ENCODE data around the gene EIF3L.
A peak's percentile ranks its signal among the peaks of the same experiment; 100 is the strongest.

Gene EIF3L

DNA sequence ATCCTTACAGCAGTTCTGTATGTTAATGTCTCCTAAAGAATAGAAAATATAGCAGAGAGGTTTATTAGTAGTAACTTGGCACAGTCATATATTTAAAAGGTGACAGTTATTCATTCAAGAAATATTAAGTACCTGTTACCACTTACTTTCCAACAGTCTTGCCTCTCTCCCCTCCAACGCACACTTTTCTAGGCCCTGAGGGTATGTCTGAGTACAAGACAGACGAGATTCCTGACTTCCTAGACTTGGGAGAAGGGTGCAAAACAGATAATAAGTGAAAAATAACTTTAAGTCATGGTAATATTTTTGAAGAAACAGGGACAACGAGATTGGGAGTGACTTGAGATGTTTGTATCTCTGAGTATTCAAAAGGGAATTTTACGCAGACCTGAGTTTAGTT lies 1.6 kb downstream of the EIF3L start:
- DNase-seq (ENCODE audit: low spot score) (no peak), FAIRE-seq (no peak)

DNA sequence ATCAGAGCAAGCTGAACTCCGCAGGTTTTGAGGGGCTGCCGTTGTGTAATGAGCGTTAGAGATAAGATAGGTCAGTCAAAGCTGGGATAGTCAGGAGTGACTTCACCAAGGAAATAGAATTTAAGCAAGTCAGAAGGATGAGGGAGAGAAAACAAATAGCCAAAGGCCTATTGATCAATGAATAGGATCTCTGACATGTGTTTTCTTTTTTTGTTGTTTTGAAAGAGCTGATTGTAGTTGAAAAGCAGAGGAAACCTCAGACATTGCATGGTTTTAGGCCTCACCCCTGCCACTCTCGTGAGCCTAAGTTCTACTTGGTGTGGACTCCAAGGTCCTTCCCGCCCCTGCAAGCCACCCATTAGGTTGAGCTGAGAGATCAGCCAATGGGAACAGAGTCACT lies 3.2 kb downstream of the EIF3L start:
- DNase-seq (ENCODE audit: low spot score) (no peak), FAIRE-seq (no peak)

DNA sequence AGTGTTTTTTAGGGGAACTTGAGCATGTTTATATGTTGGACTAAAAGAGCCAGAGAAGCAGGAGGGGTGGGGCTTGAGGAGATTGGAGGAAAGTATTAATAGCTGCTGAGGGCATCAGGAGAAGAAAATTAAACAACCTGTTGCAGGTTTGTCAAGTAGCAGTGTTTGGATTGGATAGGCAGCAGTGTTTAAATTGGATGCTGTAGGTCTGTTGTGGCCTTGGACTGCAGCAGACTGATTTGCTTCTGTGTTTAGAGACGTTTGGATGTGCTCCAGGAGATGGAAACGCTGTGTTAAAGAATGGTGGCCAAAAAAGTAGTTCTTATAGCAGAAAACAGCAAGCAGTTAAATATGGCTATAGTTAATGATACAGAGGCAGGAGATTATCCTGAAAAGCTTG lies 5.7 kb downstream of the EIF3L start:
- FAIRE-seq: no peak
- DNase-seq (ENCODE audit: low spot score): no peak

DNA sequence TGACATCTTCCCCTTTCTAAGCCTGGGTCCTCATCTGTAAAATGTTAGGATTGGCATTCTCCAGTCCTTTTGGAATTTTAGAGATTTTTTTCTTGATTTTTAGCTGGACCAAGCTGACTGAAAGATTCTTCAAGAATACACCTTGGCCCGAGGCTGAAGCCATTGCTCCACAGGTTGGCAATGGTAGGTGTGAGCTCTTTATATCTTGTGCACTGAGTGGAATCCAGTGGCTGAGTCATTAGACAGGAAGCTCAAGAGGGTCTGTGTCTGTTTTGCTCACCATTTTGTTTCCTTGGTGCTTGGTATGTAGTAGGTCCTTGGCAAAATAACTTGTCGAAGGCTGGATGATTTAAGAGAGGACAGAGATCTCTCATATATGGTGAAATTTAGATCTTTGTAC lies 6.2 kb downstream of the EIF3L start:
- no peak for DNase-seq (ENCODE audit: low spot score)
- no peak for FAIRE-seq

DNA sequence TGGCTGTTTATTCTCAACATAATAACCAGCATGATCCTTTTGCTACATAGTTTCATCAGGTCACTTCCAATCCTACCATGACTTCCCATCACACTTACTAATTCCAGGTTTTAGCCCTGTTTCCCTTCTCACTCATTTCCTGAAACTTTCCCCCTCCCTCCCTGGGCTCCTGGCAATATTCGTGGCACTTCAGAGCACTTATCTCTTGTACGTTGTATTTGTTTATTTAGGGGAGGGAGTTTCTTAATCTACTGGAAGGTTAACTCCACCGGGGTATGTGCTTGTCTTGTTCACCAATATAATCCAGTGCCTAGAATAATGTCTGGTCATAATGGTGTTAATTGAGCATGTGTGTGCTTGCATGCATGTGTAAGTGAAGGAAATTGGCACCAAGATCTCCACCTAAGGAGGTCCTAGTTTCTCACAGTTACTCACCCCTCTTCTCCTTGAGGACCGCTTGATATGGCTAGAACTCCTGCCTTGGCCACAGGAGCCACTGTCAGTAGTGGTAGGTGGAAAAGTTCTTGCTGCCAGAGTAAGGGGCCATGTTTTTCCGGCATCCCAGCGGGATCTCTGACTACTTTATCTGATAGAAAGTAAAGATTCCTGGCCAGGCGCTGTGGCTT lies 11.7 kb downstream of the EIF3L start:
- FAIRE-seq (no peak), DNase-seq (ENCODE audit: low spot score) (no peak)

DNA sequence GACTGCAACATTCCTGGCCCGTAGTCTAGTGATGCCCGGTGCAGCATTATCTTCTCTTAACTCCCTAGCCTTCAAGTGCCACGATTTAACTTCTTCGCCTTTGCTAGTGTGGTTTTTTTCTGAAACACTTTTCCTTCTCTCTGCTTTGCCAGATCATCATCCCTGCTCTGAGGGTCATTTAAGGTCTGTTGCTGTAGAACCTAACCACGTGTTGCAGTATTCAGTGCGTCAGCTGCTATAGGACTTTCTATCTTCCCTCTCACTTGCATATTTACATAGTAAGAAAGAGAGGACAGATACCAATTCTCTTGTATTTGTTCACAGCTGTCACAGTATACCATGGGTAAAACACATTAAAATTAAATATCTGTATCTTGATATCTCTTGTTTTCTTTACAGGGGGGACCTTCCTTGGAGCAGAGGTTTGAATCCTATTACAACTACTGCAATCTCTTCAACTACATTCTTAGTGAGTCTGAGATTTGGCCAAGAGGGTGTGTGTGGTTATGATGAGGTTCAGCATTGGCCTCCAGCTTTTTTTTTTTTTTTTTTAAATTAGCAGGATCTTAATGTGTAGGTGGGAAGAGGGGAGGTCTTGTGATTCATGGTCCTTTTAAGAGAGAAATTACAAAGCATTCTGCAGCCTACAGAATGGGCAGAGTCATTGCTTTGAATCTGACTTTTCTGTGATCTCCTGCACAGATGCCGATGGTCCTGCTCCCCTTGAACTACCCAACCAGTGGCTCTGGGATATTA lies 13.5 kb downstream of the EIF3L start:
- FAIRE-seq (no peak), DNase-seq (ENCODE audit: low spot score) (no peak)

DNA sequence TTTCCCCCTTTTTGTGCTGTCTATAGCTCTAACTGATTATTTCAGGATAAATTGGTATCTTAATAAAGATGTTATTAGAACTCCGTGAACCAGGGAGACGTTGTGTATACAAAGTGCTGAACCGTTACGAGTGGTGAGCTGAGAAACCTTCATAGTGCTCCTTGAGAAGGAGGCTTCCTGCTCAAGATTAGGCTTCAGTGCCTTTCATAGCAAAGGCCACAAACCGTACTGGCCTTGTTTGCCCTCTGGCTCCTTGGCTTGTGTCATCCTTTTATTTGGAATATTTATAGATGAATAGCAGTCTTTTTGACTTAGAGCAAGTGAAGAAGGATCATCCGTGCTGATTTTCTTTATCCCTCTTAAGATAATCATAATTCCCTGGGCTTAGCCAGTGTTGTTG lies 16.3 kb downstream of the EIF3L start:
- FAIRE-seq (no peak), DNase-seq (ENCODE audit: low spot score) (no peak)

DNA sequence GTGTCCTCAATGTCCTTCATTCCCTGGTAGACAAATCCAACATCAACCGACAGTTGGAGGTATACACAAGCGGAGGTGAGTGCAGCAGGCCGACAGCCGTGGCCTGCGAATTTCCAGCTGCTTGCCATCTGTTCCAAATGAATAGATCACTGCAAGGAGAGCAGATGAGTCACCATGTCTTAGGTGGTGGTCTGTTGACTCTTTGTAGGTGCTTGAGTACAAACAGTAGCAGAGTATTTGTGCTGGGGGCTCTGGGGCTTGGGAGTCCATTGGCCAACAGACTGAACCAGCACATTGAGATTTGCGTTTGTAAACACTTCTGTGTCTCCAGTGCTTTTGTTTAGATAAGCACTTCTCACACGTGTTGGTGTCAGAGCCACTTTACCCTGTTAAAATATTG lies 21.1 kb downstream of the EIF3L start:
- no peak for DNase-seq (ENCODE audit: low spot score)
- no peak for FAIRE-seq

DNA sequence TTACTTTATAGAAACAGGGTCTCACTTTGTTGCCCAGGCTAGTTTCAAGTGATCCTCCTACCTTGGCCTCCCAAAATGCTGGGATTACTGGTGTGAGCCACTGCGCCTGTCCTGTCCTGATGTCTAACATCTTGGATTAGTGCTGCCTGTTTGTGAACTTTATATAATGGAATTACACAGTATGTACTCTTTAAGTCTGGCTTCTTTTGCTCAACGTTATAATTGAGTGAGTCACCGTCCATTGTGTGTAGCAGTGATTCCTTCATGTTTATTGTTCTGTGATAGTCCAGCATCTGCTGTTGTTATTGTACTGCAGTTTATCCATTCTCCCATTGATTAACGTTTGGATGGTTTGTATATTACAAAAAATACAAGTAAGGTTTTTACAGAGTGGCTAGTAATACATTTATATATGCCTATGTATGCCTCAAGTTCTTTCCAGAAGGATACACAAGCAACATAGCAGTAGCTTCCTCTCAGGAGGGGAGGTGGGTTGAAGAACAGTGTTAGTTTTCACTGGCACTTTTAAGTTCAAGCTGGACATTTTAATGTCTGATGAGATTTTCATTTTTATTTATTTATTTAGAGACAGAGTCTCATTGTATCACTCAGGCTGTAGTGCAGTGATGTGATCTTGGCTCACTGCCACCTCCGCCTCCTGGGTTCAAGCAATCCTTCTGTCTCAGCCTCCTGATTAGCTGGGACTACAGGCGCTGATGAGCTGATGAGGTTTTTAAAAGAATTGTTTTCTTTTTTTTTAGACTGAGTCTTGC lies 31.6 kb downstream of the EIF3L start:
- DNase-seq (ENCODE audit: low spot score) (no peak), FAIRE-seq (no peak)

DNA sequence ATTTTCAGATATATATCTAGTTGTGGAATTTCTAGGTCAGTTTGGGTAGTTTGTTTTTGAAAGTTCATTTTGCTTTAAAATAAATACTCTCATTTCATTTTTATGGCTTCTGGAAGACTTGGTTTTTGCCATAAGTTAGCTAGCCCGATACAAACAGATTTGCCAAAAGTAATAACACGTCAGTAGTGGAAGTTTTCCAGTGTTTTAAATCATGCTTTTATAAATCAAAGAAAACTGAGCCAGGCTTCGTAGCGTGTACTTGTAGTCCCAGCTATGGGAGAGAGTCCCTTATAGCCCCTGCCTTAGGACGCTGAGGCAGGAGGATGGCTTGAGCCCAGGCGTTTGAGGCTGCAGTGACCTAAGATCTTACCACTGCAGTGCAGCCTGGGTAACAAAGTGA lies 35.2 kb downstream of the EIF3L start:
- no peak for DNase-seq (ENCODE audit: low spot score)
- FAIRE-seq: no peak

DNA sequence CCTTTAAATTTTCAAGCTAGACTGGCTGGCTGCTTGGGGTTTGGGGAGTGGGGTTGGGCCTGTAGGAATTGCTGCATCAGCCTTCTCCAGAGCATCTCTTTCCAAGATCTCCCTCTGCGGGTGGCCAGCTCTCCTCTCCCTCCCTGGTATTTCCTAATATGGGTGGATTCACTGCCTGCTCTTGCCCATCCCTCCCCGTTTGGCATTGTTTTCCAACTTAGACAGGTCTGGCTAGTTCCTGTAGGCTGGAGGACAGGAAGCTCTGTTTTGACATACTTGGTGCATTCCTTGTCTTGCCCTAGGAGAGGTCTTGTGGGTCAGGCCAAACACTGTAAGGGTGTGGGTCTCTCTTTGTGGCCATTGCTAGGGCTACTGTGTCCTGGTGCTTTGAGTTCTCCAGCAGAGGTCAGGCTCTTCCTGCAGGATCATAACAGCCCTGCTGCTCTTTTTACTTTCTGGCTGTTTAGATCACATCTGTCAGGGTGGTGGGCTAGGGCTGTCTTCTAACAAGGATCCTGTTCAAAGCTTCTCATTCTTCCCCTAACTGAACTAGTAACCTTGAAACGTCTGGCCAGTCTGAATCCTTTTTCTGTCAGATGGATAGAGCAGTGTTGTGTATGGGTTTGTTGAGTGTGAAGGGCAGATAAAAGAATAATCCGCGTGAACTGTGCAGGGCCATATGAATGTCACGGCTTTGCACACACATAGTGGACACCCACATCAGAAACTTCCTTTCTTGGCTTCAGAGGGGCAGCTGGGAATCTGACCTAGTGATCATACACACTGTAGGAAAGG lies 38.6 kb downstream of the EIF3L start:
- no peak for FAIRE-seq
- no peak for DNase-seq (ENCODE audit: low spot score)

DNA sequence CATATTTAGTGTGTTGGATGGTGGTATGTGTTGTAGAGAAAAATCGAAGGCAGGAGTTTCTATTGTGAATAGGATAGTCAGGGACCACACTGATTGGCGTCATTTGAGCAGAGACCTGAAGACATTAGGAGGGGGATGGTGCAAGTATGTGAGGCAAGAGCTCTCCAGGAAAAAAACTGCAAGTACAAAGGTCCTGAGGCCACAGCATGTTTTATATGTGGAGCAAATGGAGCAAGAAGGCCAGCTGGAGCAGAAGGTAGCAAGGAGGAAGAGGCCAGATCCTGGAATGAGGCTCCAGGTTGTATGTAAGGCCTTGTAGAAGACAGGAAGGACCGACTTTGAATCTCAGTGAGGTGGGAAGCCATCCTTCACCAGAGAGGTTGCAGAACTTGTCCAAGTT lies 42.7 kb downstream of the EIF3L start:
- FAIRE-seq (no peak), DNase-seq (ENCODE audit: low spot score) (no peak)

DNA sequence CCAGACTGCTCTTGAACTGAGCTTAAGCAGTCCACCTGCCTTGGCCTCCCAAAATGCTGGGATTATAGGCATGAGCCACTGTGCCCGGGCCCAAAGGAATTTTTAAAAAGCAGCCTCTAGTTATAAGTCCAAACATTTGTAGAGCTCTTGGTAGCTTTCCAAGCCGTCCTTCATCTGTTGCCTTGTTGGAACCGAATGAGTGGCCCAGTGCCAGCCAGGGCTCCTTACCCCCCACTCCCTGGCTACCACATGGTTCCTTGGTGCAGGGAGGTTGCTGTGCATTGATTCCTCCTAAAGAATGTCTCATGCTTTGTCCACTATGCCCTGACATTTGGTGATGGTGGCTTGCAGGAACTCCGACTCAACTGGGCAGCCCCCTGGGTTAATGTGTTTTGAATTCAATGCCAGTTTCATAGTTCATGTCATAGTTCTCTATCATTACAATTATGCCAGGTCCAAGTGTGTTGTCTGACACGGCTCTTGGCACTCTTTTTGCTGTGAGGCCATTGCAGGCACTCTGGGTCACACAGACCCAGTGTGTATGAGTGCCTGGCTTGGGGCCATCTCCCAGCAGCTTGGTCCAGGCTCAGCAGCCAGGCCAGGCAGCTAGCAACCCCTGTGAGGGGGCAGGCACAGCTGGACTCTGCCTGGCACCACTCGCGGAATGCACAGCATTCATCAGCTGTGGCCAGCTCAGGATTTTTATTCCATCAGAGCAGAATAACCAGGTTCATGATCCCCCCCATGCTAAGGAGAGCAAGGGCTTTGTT lies 43.5 kb downstream of the EIF3L start:
- FAIRE-seq (no peak), DNase-seq (ENCODE audit: low spot score) (no peak)

DNA sequence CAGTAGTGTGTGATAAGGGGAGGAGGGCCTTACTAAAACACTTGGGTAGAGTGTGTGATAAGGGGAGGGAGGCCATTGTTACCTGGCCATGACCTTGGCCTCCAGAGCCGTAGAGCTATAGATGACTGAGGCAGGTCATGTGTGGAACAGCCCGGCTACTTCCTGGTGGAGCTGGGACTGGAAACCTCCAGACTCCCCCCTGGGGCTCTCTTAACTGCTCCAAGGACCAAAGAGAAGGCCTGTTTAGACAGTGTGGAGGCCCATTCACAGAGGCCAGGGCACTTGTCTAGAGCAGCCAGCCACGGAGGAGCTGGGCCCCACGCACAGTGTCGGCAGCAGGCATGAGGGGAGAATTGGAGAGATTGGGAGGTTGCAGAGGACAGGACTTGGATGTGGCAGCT lies 44.4 kb downstream of the EIF3L start:
- DNase-seq (ENCODE audit: low spot score) (no peak), FAIRE-seq (no peak)

DNA sequence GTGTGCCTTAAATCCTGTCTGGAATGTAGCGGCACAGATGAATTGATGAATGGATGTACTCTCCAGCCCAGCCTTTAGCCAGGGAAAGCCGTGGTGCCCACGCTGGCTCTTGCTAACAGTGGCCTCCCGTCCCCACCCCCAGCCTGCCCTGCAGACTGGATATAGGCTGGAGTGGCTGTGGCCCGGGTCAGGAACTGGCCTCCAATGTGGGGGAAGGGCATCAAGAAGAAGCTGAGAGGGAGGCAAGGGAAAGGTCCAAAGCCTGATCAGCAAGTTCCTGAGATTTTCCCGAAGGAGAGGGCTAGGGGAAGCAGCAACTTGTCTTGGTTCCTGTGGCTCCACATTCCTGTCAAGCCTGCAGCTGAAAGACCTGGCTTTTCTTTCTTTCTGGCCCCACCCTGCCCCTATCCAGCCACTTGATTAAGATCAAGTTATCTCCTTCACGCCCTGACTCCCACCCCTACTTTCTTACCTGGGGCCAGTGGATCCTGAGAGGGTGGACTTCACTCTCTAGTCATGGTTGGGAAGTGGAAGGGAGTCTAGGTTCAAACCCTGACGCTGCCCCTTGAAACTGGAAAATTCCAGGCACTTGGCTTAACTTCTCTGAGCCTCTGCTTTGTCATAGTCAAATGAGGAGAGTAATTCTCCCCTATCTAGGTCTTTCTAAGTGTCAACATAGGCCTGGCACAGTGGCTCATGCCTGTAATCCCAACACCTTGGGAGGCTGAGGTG lies 45.9 kb downstream of the EIF3L start:
- DNase-seq (ENCODE audit: low spot score) (no peak), FAIRE-seq (no peak)

DNA sequence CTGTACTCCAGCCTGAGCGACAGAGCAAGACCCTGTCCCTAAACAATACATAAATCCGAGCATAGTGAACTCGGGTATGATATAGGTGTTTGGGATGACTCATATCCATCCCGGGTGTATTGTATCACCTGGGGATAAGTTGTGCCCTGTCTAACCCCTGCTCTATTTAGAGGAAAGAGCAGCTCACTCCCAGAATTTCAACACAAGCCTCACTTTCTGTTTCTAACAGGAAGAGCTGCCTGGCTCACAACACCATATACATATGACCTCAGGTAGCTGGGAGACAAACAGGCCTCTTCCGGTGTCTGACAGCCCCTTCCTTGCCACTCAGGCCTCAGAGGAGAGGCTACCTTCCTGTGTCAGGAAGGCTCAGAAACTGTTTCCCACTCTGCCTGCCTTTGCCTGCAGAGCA lies 47.0 kb downstream of the EIF3L start:
- FAIRE-seq (peak; percentile 5), DNase-seq (ENCODE audit: low spot score) (no peak)

DNA sequence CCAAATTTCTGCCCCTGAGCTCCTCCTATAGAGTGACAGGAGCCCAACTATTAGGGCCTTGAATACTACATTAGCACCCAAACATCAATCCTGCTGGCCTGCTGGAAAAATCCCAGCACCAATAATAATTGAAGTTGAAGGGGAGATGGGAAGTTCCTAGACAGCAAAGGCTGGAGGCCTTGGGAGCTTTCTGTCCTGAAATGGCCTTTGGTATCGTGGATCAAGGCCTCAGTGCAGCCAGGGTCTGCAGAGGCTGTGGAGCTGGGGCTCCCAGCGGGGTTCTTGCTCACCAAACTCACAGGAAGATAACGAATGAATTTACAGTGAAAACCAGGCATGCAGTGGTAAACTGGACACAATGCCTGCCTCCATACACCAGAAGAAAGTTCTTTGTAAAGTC lies 47.7 kb downstream of the EIF3L start:
- DNase-seq (ENCODE audit: low spot score) (no peak), FAIRE-seq (no peak)

DNA sequence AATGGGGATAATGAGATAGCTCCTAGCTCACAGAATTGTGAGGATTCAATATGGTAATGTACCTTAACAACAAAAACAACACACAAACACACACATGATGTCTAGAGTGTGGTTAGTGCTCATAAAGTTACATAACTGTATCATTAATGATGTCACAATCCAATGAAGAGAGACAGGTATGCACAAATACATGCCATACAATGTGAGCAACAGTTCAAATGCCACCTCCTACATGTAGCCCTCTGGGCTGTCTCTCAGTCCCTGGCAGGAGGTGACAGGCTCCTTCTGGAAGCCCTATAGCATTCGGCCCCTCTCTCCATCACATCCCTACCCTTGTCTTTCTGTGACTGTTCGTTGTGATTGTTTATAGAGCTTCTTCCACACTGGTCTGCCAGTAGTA lies 48.6 kb downstream of the EIF3L start:
- DNase-seq (ENCODE audit: low spot score): no peak
- FAIRE-seq: peak; percentile 61

DNA sequence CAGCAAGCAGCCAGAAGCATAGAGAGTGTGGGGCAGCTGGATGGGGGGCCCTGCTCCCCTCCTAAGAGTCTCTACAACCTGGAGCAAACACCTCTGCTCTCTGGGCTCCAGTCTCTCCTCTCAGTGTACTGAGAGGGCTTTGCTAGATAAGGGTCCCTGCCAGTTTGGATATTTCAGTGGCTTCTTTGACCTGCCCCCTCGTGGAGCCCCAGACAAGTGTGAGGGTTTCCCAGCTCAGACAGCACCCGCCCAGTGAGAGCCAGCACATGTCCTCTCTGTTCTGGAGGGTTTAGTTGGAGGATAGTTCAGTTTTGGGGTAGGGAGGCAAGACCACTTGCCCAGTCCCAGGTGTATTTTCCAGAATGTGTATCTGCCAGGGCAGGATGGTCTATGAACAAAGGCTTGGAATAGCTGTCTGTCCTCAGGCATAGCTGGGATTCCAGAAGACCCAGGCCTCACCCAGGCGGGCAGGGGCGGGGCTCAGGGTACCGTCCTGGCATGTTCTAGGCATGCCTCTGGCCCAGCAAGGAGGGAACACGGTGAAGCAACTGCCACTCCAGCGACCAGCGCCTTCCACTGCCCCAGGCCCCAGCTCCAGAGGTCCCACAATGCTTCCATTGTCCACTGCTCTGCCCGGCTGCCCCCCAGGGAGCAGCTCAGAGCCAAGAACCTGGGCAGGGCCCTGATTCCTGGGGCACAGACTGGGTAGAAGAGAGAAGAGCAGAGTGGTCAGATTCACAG lies 49.4 kb downstream of the EIF3L start:
- DNase-seq (ENCODE audit: low spot score): peak; percentile 85
- FAIRE-seq: peak; percentile 5
